ENCODE measurements around the gene CDK16. TPM values are rescaled to one million over a fixed set of nuclear protein-coding genes. Genes with fewer than 3 reads are reported as not detected.

Gene CDK16
- total RNA-seq, 3 donors from 2014 or later: 81.9 to 111 (median 109) TPM

- Histone ChIP-seq H3K4me1 (ENCODE audit: low read depth) (no peaks in the 10 kb centered on the region), H3K4me3 (no peak overlapping the region), H3K9me3 (no peaks in the 10 kb centered on the region), H3K36me3 (ENCODE audit: low read depth) (no peaks in the 10 kb centered on the region)
- no peak for TF ChIP-seq CTCF (IDR thresholded peaks at IDR 0.05)
- DNase-seq (no peak), ATAC-seq (no peak)
- intact Hi-C loops (cut with DNase I, micrococcal nuclease): no loop called here
Observed at GRCh38 chrX:47209508-47210238, 8.8 kb upstream of the CDK16 start.

- H3K36me3 ChIP-seq (ENCODE audit: low read depth): no peaks in the 10 kb centered on the region
- no peaks in the 10 kb centered on the region for H3K9me3 ChIP-seq
- no peak for ATAC-seq
- no peak for DNase-seq
- intact Hi-C loops (cut with DNase I, micrococcal nuclease): no loop called here
- no peak for TF ChIP-seq CTCF (IDR thresholded peaks at IDR 0.05)
- no peak overlapping the region for H3K4me3 ChIP-seq
- H3K4me1 ChIP-seq (ENCODE audit: low read depth): no peaks in the 10 kb centered on the region
Observed at GRCh38 chrX:47210661-47211425, 7.6 kb upstream of the CDK16 start.

- H3K4me1 ChIP-seq (ENCODE audit: low read depth): no peaks in the 10 kb centered on the region
- no peak for TF ChIP-seq CTCF (IDR thresholded peaks at IDR 0.05)
- DNase-seq (no peak), ATAC-seq (no peak)
- no peaks in the 10 kb centered on the region for H3K9me3 ChIP-seq
- intact Hi-C loops (cut with DNase I, micrococcal nuclease): no loop called here
- no peaks in the 10 kb centered on the region for H3K36me3 ChIP-seq (ENCODE audit: low read depth)
- no peak overlapping the region for H3K4me3 ChIP-seq
Observed at GRCh38 chrX:47212381-47213293, 5.8 kb upstream of the CDK16 start.

- no peaks in the 10 kb centered on the region for H3K36me3 ChIP-seq (ENCODE audit: low read depth)
- no peak for TF ChIP-seq CTCF (IDR thresholded peaks at IDR 0.05)
- ATAC-seq (no peak), DNase-seq (no peak)
- no peaks in the 10 kb centered on the region for H3K9me3 ChIP-seq
- H3K4me3 ChIP-seq: no peak overlapping the region
- intact Hi-C loops (cut with DNase I, micrococcal nuclease): no loop called here
- H3K4me1 ChIP-seq (ENCODE audit: low read depth): no peaks in the 10 kb centered on the region
Observed at GRCh38 chrX:47214435-47215077, 3.9 kb upstream of the CDK16 start.

- Histone ChIP-seq H3K4me1 (ENCODE audit: low read depth) (peaks cover 4% of the 10 kb centered on the region), H3K36me3 (ENCODE audit: low read depth) (no peaks in the 10 kb centered on the region), H3K4me3 (no peak overlapping the region), H3K9me3 (no peaks in the 10 kb centered on the region)
- ATAC-seq (no peak), DNase-seq (no peak)
- intact Hi-C loops (cut with DNase I, micrococcal nuclease): no loop called here
- TF ChIP-seq CTCF (IDR thresholded peaks at IDR 0.05): no peak
Observed at GRCh38 chrX:47215291-47215900, 3.1 kb upstream of the CDK16 start.
